NCI-H82 treated with DMSO at 0.1 percent for 48 hours (cell line): Measurements from ENCODE around the gene ANAPC1.
"Not testable (repeated sequence)": the region's sequence is repeated elsewhere in the genome, so short reads cannot be mapped to it uniquely, and the experiment has no call there.

Experiments used
- DNase-seq: peaks from one replicate; lab custom pipeline; 2025; ENCODE audit not compliant: unreplicated experiment; lab: John Stamatoyannopoulos, UW

Gene ANAPC1

GRCh38 chr2:111883661-111884591 lies at the start of gene ANAPC1:
ANAPC1 (minus strand) TSS chr2:111884193; CDS start chr2:111880825, 3,368 bp downstream.
- peak; percentile 45 for DNase-seq

DNA sequence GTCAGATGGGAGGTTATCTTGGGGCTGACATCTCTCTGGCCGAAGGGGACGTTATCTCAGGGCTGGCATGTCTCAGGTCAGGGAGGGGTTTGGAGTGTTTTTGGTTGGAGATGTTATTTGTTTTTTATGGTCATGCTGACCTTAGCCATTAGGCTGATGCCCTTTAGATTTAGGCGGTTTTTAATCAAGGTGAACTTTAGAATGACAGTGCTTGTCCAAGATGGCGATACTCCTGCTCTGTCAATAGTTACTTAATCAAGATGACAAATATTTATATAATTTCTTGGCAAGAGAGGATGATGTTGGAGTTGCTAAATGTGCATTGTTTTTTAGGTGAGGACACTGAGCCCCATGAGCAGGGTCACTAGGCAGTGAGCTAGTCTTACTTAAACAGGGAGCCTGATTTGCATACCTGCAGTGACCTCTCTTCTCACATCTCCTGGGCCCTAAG lies 48.9 kb upstream of the ANAPC1 start:
- no peak for DNase-seq

GRCh38 chr2:111930875-111931274 lies 46.9 kb upstream of the ANAPC1 start:
- no peak for DNase-seq

- no peak for DNase-seq
Measured at GRCh38 chr2:111930409-111930808, 46.4 kb upstream of the ANAPC1 start.

GRCh38 chr2:111927723-111928122 lies 43.7 kb upstream of the ANAPC1 start:
- no peak for DNase-seq

DNA sequence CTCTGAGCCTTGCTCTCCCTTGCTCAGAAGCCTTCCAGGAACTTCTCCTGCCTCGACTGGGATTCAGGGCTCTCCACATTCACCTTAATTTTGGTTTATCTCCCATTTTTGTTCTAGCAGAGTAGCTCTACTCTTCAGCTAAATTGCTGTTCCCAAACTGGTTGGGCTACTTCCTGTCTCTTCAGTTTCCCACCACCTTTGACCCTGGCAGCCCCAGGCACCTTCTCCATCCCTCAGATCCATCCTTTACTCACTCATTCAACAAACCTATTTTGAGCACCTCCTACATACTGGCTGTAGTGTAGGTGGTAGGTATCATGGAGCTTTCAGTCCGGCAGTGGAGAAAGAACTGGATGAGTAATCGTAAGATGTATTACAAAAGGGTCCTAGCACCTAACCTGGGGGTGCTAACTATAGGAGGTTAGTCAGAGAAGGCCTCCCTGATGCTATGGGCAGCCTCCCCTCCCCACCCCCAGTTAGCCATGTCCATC lies 40.7 kb upstream of the ANAPC1 start:
- DNase-seq, result no peak

DNA sequence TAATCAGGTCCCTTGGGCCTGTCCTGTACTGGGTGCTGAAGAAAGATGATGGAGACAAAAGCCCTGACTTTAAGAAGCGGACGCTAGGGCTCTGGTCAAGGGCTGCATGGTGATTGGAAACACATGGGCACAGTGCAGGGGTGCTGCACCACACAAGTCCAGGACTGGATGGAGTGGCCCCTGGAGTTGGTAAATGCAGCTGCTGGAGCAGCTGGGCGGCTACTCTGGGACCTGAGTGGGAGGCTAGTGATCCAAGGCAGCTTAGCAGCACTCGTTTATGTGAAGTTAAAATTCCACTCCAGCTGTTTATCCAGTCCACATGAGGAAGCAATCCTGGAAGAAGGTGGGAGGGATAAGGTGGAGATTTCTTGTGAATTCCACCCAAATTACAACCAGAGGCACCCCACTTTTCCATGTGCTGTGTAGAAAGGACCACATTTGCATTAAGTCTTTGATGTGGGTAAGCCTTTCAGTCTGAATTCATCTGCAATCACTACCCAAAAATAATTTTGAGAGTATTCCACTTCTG lies 39.3 kb upstream of the ANAPC1 start:
- DNase-seq, result no peak

GRCh38 chr2:111919794-111920608 lies 36.0 kb upstream of the ANAPC1 start:
- no peak for DNase-seq

DNA sequence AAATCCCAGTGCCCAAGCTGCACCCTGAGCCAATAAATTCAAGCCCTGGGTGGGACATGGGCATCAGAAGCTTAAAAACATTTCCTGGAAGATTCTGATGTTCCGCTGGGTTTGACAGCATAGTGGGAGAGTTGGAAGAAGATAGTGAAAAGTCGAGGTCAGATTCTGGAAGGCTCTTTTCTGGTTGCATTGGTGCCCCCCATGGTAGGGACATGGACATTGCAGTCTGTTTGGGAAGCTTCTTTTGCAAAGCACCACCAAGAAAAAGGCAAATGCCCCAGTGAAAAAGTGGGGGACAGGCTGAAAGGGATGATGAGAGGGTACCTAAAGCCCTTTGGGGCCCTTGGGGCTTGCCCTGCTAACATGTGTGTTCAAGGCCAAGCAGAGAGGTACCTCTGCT lies 35.4 kb upstream of the ANAPC1 start:
- no peak for DNase-seq

- no peak for DNase-seq
Measured at GRCh38 chr2:111918383-111918806, 34.4 kb upstream of the ANAPC1 start.

GRCh38 chr2:111917106-111917505 lies 33.1 kb upstream of the ANAPC1 start:
- DNase-seq, result no peak

GRCh38 chr2:111912547-111912946 lies 28.6 kb upstream of the ANAPC1 start:
- no peak for DNase-seq

- DNase-seq, result not testable (repeated sequence)
Measured at GRCh38 chr2:111911295-111911977, 27.4 kb upstream of the ANAPC1 start.

- no peak for DNase-seq
Measured at GRCh38 chr2:111910609-111911277, 26.8 kb upstream of the ANAPC1 start.

- not testable (repeated sequence) for DNase-seq
Measured at GRCh38 chr2:111909997-111910396, 26.0 kb upstream of the ANAPC1 start.

DNA sequence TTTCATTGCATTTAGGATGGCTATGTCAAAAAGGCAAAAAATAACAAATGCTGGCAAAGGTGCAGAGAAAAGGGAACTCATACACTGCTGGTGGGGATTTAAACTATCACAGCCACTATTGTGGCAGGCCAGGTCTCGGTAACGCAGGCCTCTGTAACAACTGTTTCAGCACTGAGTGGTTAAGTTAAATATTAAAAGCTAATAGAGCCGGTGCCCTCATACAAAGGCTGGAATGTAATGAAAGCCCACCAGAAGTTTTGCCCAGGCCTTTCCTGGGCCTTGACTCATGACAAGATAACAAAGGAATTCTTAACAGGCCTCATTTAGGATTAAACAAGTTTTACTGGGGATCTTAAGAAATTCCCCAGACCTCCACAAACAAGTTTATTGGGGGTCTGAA lies 25.1 kb upstream of the ANAPC1 start:
- DNase-seq, result no peak

GRCh38 chr2:111908578-111908977 lies 24.6 kb upstream of the ANAPC1 start:
- no peak for DNase-seq

DNA sequence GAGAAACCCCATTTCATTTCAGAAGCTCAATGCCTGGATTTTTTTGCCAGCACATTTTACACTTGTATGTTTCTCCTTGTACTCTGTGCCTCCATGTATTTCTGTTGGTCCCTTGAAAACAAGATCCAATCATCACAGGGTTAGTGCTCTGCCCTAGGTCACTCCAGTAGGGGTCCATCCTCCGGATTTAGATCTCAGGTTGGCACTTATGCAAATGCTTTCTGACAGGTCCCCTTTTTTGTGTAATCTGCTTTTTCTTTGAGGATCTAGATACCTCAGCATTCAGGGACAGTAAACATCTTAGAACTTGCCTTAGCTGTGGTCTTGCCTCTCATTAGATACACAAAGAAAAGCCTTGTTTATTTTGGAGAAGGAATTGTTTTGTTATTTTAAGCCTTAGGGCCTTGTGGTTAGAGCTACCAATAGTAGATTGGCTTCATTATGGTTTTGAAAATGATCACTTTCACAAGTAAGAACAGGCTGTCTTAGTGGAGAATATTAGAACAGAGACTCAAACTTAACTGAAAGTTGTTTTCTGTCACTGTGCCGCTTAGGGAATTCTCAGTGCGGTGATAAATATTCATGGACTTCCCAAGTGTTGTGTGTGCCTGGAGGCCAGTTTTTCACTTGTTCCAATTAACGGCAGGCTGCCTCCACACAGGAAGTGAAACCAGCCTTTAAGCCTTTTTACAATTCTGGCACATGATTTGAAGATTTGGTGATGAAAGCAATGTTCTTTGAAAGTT lies 22.2 kb upstream of the ANAPC1 start:
- no peak for DNase-seq

GRCh38 chr2:111905475-111905869 lies 21.5 kb upstream of the ANAPC1 start:
- not testable (repeated sequence) for DNase-seq
